Thoracic aorta (tissue), 2 donors: ENCODE measurements around the gene TCIRG1. TPM values are rescaled to one million over a fixed set of nuclear protein-coding genes. Genes with fewer than 3 reads are reported as not detected.

Experiments used
- ATAC-seq: fragments of 150-250 bp; one replicate; pipeline ENCODE4 v1.8.0; 2017; ENCODE audit warnings: low read depth; ENCODE audit not compliant: insufficient number of reproducible peaks, low FRiP score
- DNase-seq: peaks from one replicate; pipeline ENCODE4 v3.0.0-alpha.2; 2020; ENCODE audit warnings: low spot score
- H3K27ac ChIP-seq, 2 donors: fragments of 200-600 bp; sonication (generic); 1 replicate in 1 of 2; 2 replicates in 1 of 2; pipeline ENCODE4 v1.5.1; 2016; ENCODE audit warnings: mild to moderate bottlenecking in 2 of 2, moderate library complexity in 2 of 2
- H3K27me3 ChIP-seq: fragments of 200-600 bp; sonication (generic); replicated peaks from 2 replicates; pipeline ENCODE4 v1.6.0; 2016; ENCODE audit warnings: mild to moderate bottlenecking; ENCODE audit not compliant: insufficient read depth
- H3K36me3 ChIP-seq: fragments of 200-600 bp; sonication (generic); one replicate; pipeline ENCODE4 v1.5.1; 2016
- H3K4me1 ChIP-seq, 2 donors: fragments of 200-600 bp; sonication (generic); 1 replicate in 1 of 2; 2 replicates in 1 of 2; pipeline versions ENCODE4 v1.5.1 to v1.6.0; 2016; ENCODE audit warnings: low read depth in 2 of 2, mild to moderate bottlenecking in 1 of 2; ENCODE audit not compliant: control insufficient read depth in 1 of 2
- H3K4me3 ChIP-seq: fragments of 200-600 bp; sonication (generic); 2 replicates; pipeline ENCODE4 v1.5.1; 2016; ENCODE audit warnings: mild to moderate bottlenecking
- H3K9me3 ChIP-seq: fragments of 200-600 bp; sonication (generic); 2 replicates; pipeline ENCODE4 v1.5.1; 2016
- CTCF ChIP-seq: fragments of 200-600 bp; sonication (generic); IDR thresholded peaks from one replicate; pipeline ENCODE4 v1.5.1; 2019; ENCODE audit warnings: antibody characterized with exemption
- total RNA-seq, 2 donors: library from RNA; depleted of rRNA; stranded (reverse); fragments of >200 nt; gene quantifications; one replicate each; pipeline versions ENCODE4 v1.1.0 to v1.2.3, GENCODE V29; 2016

TCIRG1 gene
- total RNA-seq, 2 donors from 2014 or later: 167 to 281 TPM

GRCh38 chr11:68056317-68057285 lies 17.8 kb downstream of the TCIRG1 start:
- ATAC-seq: no peak
- peaks cover 7% of the 10 kb centered on the region for H3K36me3 ChIP-seq
- H3K4me3 ChIP-seq: no peak overlapping the region
- H3K4me1 ChIP-seq: no peaks in the 10 kb centered on the region
- TF ChIP-seq CTCF: no peak
- H3K27ac ChIP-seq: no peak overlapping the region
- H3K9me3 ChIP-seq: no peaks in the 10 kb centered on the region
- DNase-seq: no peak
- H3K27me3 ChIP-seq: no peaks in the 10 kb centered on the region

- no peaks in the 10 kb centered on the region for H3K9me3 ChIP-seq
- H3K4me3 ChIP-seq: no peak overlapping the region
- DNase-seq (no peak), ATAC-seq (no peak)
- H3K27ac ChIP-seq: no peak overlapping the region
- H3K27me3 ChIP-seq: no peaks in the 10 kb centered on the region
- no peak for TF ChIP-seq CTCF
- no peaks in the 10 kb centered on the region for H3K4me1 ChIP-seq
- H3K36me3 ChIP-seq: no peaks in the 10 kb centered on the region
Measured at GRCh38 chr11:68057807-68058206, 19.0 kb downstream of the TCIRG1 start.

- ATAC-seq: no peak
- H3K4me3 ChIP-seq: no peak overlapping the region
- no peak for DNase-seq
- H3K27ac ChIP-seq: no peak overlapping the region
- H3K4me1 ChIP-seq: no peaks in the 10 kb centered on the region
- peaks cover 5% of the 10 kb centered on the region for H3K36me3 ChIP-seq
- H3K9me3 ChIP-seq: no peaks in the 10 kb centered on the region
- H3K27me3 ChIP-seq: no peaks in the 10 kb centered on the region
- TF ChIP-seq CTCF: no peak
Measured at GRCh38 chr11:68061508-68061907, 22.7 kb downstream of the TCIRG1 start.

- Histone ChIP-seq H3K27me3 (no peaks in the 10 kb centered on the region), H3K9me3 (no peaks in the 10 kb centered on the region), H3K36me3 (peaks cover 5% of the 10 kb centered on the region), H3K4me1 (no peaks in the 10 kb centered on the region), H3K4me3 (no peak overlapping the region), H3K27ac (no peak overlapping the region)
- no peak for TF ChIP-seq CTCF
- no peak for ATAC-seq
- DNase-seq: no peak
Measured at GRCh38 chr11:68064926-68065325, 26.1 kb downstream of the TCIRG1 start.

- Histone ChIP-seq H3K27ac (no peak overlapping the region), H3K4me3 (no peak overlapping the region), H3K9me3 (no peaks in the 10 kb centered on the region), H3K4me1 (no peaks in the 10 kb centered on the region), H3K27me3 (no peaks in the 10 kb centered on the region), H3K36me3 (peaks cover 5% of the 10 kb centered on the region)
- DNase-seq (no peak), ATAC-seq (no peak)
- TF ChIP-seq CTCF: no peak
Measured at GRCh38 chr11:68065841-68066240, 27.0 kb downstream of the TCIRG1 start.
